ENCODE results near the gene DNMBP.
"Not testable (repeated sequence)": the region's sequence is repeated elsewhere in the genome, so short reads cannot be mapped to it uniquely, and the experiment has no call there.

DNMBP gene

DNA sequence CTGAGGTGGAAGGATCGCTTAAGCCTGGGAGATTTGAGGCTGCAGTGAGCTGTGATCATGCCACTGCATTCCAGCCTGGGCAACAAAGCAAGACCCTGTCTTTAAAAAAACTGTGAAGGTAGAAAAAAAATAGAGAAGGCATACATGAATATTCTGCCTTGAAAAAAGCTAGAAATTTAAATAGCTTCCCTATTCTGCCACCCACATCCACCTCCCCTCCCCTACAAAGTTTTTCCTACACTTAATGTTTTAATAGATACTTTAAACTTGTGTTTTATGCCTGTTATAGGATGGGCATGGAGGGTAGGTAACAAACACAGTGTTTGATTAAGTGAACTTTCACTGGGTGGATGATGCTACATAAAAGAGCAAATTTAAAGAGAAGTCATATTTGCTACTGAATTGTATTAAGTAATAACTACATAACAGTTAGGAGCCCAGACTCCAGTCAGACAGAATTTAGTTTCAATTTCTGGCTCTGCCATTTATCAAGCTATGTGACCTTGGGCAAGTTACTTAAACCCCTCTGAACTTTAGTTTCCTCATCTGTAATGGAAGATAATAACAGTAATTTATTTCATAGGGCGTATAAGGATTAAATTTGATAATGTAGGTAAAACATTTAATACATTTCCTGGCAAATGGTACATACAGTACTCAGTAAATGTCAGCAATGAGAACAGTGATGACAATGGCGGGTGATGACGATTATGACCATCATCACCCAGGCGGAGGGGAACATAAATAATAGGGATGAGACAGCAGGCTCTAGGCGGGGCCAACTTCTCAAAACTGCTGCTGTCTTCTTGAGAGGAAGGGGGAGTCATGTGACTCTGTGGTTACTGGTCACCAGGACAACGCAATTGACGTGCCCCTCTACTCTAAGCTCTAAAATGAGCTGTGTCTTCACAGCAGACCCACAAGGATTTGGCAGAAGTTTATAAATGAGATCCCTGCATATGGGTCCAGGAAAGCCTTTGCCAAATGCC, 15.8 kb downstream of the DNMBP start:
- no peak overlapping the region for H3K9ac ChIP-seq (ENCODE audit: low read depth in 1 of 2, low read length in 2 of 2)
- H3K27ac ChIP-seq (ENCODE audit: low read depth in 2 of 2, low read length in 2 of 2): peak overlapping the region in 1 of 2 donors; percentile 3

DNA sequence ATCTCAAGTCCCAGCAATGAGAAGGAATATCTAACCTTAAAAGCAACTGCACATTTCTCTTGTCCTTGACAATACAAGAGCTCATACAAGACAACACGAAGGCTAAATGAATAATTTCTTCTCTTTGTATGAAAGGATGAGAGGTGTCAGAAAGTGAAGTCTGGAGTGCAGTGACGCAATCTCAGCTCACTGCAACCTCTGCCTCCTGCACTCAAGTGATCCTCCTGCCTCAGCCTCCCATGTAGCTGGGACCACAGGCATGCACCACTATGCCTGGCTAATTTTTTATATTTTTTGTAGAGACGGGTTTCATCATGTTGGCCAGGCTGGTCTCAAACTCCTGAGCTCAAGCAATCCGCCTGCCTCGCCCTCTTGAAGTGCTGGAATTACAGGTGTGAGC, 24.1 kb downstream of the DNMBP start:
- not testable (repeated sequence) for H3K4me3 ChIP-seq (ENCODE audit: low read length in 2 of 2); H3K9me3 ChIP-seq (ENCODE audit: control insufficient read depth in 2 of 2, low read length in 2 of 2); H3K36me3 ChIP-seq (ENCODE audit: control insufficient read depth in 2 of 2, insufficient read depth in 2 of 2, low read length in 2 of 2); H3K27me3 ChIP-seq (ENCODE audit: control insufficient read depth in 2 of 2, insufficient read depth in 2 of 2, low read length in 2 of 2); H3K27ac ChIP-seq (ENCODE audit: low read depth in 2 of 2, low read length in 2 of 2); H3K9ac ChIP-seq (ENCODE audit: low read depth in 1 of 2, low read length in 2 of 2)
- peaks cover 8 to 11% of the 10 kb centered on the region in 2 donors for H3K4me1 ChIP-seq (ENCODE audit: control insufficient read depth in 2 of 2, insufficient read depth in 2 of 2, low read length in 2 of 2)

More for the DNA sequence above, 15.8 kb downstream of the DNMBP start:
- no peaks in the 10 kb centered on the region for H3K9me3 ChIP-seq (ENCODE audit: control insufficient read depth in 2 of 2, low read length in 2 of 2)
- H3K4me3 ChIP-seq (ENCODE audit: low read length in 2 of 2): no peak overlapping the region
- H3K36me3 ChIP-seq (ENCODE audit: control insufficient read depth in 2 of 2, insufficient read depth in 2 of 2, low read length in 2 of 2): no peaks in the 10 kb centered on the region
- H3K4me1 ChIP-seq (ENCODE audit: control insufficient read depth in 2 of 2, insufficient read depth in 2 of 2, low read length in 2 of 2): peaks cover 2 to 7% of the 10 kb centered on the region in 2 donors
- H3K27me3 ChIP-seq (ENCODE audit: control insufficient read depth in 2 of 2, insufficient read depth in 2 of 2, low read length in 2 of 2): no peaks in the 10 kb centered on the region

DNA sequence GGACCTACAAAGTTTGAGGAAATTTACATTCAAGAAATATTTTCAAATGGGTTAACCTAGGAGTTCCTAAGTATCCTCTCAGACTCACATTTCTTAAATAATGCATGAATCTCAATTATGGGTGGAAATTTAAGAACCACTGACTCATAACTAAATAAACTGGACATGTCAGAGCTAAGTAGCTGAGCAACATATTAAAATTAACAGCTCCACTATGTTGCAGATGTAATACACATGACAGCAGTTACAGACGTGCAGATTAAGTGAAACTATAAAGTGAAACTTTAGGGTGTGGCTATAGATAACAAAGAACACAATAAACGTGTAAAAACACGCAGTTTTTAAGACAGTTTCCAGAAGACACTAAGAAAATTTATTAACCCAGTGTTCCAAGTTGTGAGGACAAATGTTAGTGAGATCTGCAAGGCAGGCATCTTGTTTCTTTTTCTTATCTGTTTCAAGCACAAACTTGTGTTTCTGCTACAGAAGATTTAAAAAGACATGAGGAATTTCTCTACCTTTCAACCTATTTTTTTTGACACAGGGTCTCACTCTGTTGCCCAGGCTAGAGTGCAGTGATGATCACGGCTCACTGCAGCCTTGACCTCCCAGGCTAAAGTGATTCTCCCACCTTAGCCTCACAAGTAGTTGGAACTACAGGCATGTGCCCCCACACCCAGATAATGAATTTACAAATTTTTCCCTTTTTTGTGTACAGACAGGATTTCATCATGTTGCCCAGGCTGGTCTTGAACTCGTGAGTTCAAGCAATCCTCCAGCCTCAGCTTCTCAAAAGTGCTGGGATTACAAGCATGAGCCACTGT, 25.3 kb downstream of the DNMBP start:
- no peaks in the 10 kb centered on the region for H3K9me3 ChIP-seq (ENCODE audit: control insufficient read depth in 2 of 2, low read length in 2 of 2)
- no peak overlapping the region for H3K9ac ChIP-seq (ENCODE audit: low read depth in 1 of 2, low read length in 2 of 2)
- H3K36me3 ChIP-seq (ENCODE audit: control insufficient read depth in 2 of 2, insufficient read depth in 2 of 2, low read length in 2 of 2): no peaks in the 10 kb centered on the region
- H3K4me1 ChIP-seq (ENCODE audit: control insufficient read depth in 2 of 2, insufficient read depth in 2 of 2, low read length in 2 of 2): peaks cover 8 to 11% of the 10 kb centered on the region in 2 donors
- H3K27me3 ChIP-seq (ENCODE audit: control insufficient read depth in 2 of 2, insufficient read depth in 2 of 2, low read length in 2 of 2): no peaks in the 10 kb centered on the region
- no peak overlapping the region for H3K27ac ChIP-seq (ENCODE audit: low read depth in 2 of 2, low read length in 2 of 2)
- H3K4me3 ChIP-seq (ENCODE audit: low read length in 2 of 2): no peak overlapping the region

DNA sequence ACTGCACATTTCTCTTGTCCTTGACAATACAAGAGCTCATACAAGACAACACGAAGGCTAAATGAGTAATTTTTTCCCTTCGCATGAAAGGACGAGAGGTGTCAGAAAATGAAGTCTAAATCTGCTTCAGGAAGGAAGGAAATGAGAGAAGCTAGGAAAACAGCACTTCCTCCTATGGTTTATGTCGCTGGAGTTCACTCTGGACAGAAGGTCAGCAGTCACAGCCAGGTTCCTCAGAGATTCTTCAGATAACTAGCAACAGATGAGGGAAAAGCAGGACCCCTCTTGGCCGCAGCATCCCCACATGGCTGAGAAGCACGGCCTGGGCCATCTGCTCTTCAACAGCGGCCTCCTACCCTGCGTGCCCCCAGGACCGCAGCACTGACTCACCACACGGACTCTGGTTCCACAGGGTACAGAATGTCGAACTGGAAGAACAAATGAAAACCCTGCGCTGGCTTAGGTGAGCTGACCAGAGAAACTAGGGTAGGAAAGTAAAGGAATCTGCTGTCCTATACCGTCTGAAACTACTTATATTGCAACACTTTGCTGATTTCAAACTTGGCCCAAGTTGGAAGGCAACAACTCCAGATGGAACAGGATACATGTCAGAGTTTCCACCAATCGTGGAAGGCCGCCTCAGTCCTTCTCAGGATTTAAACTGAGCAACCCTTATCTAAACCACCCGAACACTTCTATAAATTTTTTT, 26.3 kb downstream of the DNMBP start:
- Histone ChIP-seq H3K9me3 (ENCODE audit: control insufficient read depth in 2 of 2, low read length in 2 of 2) (no peaks in the 10 kb centered on the region), H3K4me1 (ENCODE audit: control insufficient read depth in 2 of 2, insufficient read depth in 2 of 2, low read length in 2 of 2) (peaks cover 8 to 11% of the 10 kb centered on the region in 2 donors), H3K36me3 (ENCODE audit: control insufficient read depth in 2 of 2, insufficient read depth in 2 of 2, low read length in 2 of 2) (no peaks in the 10 kb centered on the region), H3K4me3 (ENCODE audit: low read length in 2 of 2) (no peak overlapping the region), H3K27ac (ENCODE audit: low read depth in 2 of 2, low read length in 2 of 2) (peak overlapping the region; percentile 41 to 62), H3K9ac (ENCODE audit: low read depth in 1 of 2, low read length in 2 of 2) (no peak overlapping the region), H3K27me3 (ENCODE audit: control insufficient read depth in 2 of 2, insufficient read depth in 2 of 2, low read length in 2 of 2) (no peaks in the 10 kb centered on the region)

DNA sequence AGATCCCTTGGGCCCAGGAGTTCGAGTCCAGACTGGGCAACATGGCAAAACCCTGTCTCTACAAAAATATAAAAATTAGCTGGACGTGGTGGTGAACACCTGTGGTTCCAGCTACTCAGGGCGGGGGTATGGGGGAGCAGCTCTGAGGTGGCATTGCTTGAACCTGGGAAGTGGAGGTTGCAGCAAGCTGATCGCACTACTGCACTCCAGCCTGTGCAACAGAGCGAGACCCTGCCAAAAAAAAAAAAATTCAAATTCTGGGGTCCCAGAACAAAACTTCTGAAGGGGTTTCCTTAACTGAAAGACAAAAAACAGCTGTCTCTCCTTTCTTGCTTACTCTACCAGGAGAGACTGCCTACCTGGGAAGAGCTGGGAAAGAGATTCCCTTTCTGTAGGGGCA, 27.0 kb downstream of the DNMBP start:
- Histone ChIP-seq H3K9me3 (ENCODE audit: control insufficient read depth in 2 of 2, low read length in 2 of 2) (no peaks in the 10 kb centered on the region), H3K36me3 (ENCODE audit: control insufficient read depth in 2 of 2, insufficient read depth in 2 of 2, low read length in 2 of 2) (no peaks in the 10 kb centered on the region), H3K27ac (ENCODE audit: low read depth in 2 of 2, low read length in 2 of 2) (peak overlapping the region; percentile 41 to 62), H3K27me3 (ENCODE audit: control insufficient read depth in 2 of 2, insufficient read depth in 2 of 2, low read length in 2 of 2) (no peaks in the 10 kb centered on the region), H3K4me1 (ENCODE audit: control insufficient read depth in 2 of 2, insufficient read depth in 2 of 2, low read length in 2 of 2) (peaks cover 8 to 11% of the 10 kb centered on the region in 2 donors), H3K9ac (ENCODE audit: low read depth in 1 of 2, low read length in 2 of 2) (no peak overlapping the region), H3K4me3 (ENCODE audit: low read length in 2 of 2) (no peak overlapping the region)

DNA sequence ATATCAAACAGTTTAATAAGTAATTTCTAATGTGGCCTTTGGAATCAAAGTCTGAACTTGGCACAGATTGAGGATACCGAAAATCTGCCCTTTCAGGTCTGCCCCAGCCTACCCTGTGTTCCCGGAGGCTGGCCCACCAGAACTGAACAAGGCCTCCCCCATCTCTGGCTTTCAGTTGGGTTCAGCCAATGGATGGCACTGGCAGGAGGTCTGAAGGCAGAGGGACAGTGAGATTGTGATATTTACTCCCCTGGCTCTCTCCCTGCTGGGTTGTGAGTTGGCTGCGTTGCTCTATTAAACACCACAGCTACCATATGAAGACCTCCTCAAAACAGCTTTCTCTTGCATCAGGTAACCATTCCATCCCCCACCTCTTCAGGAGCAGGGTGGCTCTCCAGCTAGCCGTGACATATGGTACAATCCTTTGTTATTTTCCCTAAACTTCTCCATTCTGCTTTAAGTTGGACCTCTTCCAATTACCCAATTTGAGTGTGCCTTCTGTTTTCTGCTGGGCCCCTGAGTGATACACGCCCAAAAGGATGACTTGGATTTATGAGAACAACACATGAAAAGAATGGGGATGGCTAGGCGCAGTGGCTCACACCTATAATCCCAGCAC, 28.1 kb downstream of the DNMBP start:
- Histone ChIP-seq H3K36me3 (ENCODE audit: control insufficient read depth in 2 of 2, insufficient read depth in 2 of 2, low read length in 2 of 2) (no peaks in the 10 kb centered on the region), H3K9me3 (ENCODE audit: control insufficient read depth in 2 of 2, low read length in 2 of 2) (no peaks in the 10 kb centered on the region), H3K27me3 (ENCODE audit: control insufficient read depth in 2 of 2, insufficient read depth in 2 of 2, low read length in 2 of 2) (no peaks in the 10 kb centered on the region), H3K27ac (ENCODE audit: low read depth in 2 of 2, low read length in 2 of 2) (no peak overlapping the region), H3K4me3 (ENCODE audit: low read length in 2 of 2) (no peak overlapping the region), H3K9ac (ENCODE audit: low read depth in 1 of 2, low read length in 2 of 2) (no peak overlapping the region), H3K4me1 (ENCODE audit: control insufficient read depth in 2 of 2, insufficient read depth in 2 of 2, low read length in 2 of 2) (peaks cover 11 to 14% of the 10 kb centered on the region in 2 donors)

DNA sequence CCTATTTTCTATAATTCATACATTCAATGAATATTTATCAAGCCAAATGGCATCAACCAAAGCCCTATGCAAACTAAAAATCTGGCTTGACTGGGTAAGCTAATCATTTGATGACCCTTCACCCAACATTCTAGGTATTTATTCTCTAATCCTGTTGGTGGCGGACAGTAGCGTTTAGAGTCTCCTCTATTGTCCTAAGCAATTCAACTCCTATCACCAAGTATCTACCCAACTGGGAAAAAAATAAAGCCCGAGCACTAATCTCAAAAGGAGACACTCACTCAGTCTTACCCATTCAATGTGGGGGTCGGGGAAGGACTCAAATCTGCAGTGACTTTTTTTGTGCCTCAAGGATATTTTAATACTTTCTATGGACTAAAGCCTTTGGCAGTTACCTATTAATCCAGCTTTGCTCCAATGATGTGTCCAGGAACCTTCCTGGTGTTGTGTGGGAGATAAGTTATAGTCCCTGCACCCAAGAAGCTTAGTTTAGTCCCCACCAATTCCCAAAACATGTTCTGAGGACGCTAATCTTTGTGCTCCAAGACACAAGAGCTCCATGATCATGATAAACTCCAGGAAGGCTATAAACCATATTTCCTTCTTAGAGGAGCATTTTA, 30.6 kb downstream of the DNMBP start:
- H3K36me3 ChIP-seq (ENCODE audit: control insufficient read depth in 2 of 2, insufficient read depth in 2 of 2, low read length in 2 of 2): no peaks in the 10 kb centered on the region
- no peaks in the 10 kb centered on the region for H3K9me3 ChIP-seq (ENCODE audit: control insufficient read depth in 2 of 2, low read length in 2 of 2)
- H3K27ac ChIP-seq (ENCODE audit: low read depth in 2 of 2, low read length in 2 of 2): no peak overlapping the region
- no peak overlapping the region for H3K9ac ChIP-seq (ENCODE audit: low read depth in 1 of 2, low read length in 2 of 2)
- peaks cover 8 to 20% of the 10 kb centered on the region in 2 donors for H3K4me1 ChIP-seq (ENCODE audit: control insufficient read depth in 2 of 2, insufficient read depth in 2 of 2, low read length in 2 of 2)
- no peaks in the 10 kb centered on the region for H3K27me3 ChIP-seq (ENCODE audit: control insufficient read depth in 2 of 2, insufficient read depth in 2 of 2, low read length in 2 of 2)
- no peak overlapping the region for H3K4me3 ChIP-seq (ENCODE audit: low read length in 2 of 2)

DNA sequence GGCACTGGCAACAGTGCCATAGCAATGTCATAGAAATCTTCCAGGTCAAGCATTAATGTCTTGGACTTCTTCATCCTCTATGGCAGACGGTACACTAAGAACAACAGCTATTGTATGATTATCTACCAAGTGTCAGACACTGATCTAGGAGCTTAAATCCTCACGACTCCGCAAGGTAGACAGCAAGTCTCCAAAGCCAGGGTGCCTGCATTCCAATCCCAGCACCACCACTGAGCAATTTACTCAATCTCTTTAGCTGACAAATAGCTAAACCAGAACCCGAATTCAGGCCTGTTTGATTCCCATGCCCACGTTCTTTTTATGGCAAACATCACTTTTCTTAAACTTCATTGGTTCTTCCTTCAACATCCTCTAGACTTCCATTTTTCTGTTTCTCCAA, 31.8 kb downstream of the DNMBP start:
- no peak overlapping the region for H3K4me3 ChIP-seq (ENCODE audit: low read length in 2 of 2)
- no peaks in the 10 kb centered on the region for H3K27me3 ChIP-seq (ENCODE audit: control insufficient read depth in 2 of 2, insufficient read depth in 2 of 2, low read length in 2 of 2)
- H3K9me3 ChIP-seq (ENCODE audit: control insufficient read depth in 2 of 2, low read length in 2 of 2): no peaks in the 10 kb centered on the region
- H3K27ac ChIP-seq (ENCODE audit: low read depth in 2 of 2, low read length in 2 of 2): no peak overlapping the region
- H3K9ac ChIP-seq (ENCODE audit: low read depth in 1 of 2, low read length in 2 of 2): no peak overlapping the region
- H3K36me3 ChIP-seq (ENCODE audit: control insufficient read depth in 2 of 2, insufficient read depth in 2 of 2, low read length in 2 of 2): no peaks in the 10 kb centered on the region
- peaks cover 3 to 12% of the 10 kb centered on the region in 2 donors for H3K4me1 ChIP-seq (ENCODE audit: control insufficient read depth in 2 of 2, insufficient read depth in 2 of 2, low read length in 2 of 2)

DNA sequence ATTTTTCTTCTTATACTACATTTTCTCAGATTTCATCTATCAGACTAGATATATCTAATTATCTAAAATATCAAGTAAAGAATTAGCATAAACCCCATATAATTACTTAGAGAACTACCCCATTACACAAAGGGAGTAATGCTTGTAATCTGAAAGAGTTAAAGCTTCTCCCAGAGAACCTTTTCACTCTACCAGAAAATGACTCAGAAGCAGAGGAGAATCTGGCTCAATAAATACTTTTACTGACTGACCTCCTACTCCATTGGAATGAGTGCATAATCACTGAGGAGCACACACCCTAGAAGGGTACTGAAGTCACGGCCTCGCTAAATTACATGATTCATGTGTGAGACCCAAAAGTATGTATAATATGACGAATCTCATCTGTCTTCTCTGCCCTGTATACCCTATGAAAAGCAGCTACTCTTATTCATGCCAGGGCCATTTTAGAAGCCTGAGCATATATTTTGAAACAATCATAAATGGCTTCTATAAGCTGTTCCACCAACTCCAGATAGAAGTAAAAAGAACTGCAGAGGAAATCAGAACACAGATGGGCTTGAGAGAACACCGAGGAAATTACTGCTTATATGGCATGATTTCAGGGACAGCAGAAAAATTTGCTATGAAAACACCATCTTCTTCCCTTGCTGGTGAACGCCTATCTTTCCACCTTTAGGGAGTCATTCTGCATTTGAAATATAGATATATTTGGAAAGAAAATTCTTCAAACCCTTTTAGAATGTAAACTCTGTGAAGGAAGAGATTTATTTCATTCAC, 32.7 kb downstream of the DNMBP start:
- H3K9me3 ChIP-seq (ENCODE audit: control insufficient read depth in 2 of 2, low read length in 2 of 2): no peaks in the 10 kb centered on the region
- H3K4me1 ChIP-seq (ENCODE audit: control insufficient read depth in 2 of 2, insufficient read depth in 2 of 2, low read length in 2 of 2): peaks cover 3 to 12% of the 10 kb centered on the region in 2 donors
- H3K4me3 ChIP-seq (ENCODE audit: low read length in 2 of 2): no peak overlapping the region
- H3K27me3 ChIP-seq (ENCODE audit: control insufficient read depth in 2 of 2, insufficient read depth in 2 of 2, low read length in 2 of 2): no peaks in the 10 kb centered on the region
- H3K9ac ChIP-seq (ENCODE audit: low read depth in 1 of 2, low read length in 2 of 2): no peak overlapping the region
- peak overlapping the region; percentile 39 to 60 for H3K27ac ChIP-seq (ENCODE audit: low read depth in 2 of 2, low read length in 2 of 2)
- no peaks in the 10 kb centered on the region for H3K36me3 ChIP-seq (ENCODE audit: control insufficient read depth in 2 of 2, insufficient read depth in 2 of 2, low read length in 2 of 2)

Data from mucosa of rectum (tissue), 2 donors.